WI38 (cell line): ENCODE results near the gene PLPP4.

Experiments
- H3K4me3 ChIP-seq: 2 replicates; pipeline ENCODE4 v1.5.1; 2011; ENCODE audit warnings: low read depth, mild to moderate bottlenecking, control low read depth, low read length
- TF ChIP-seq, protein P1 (sequence below): IDR thresholded peaks from 2 replicates; pipeline ENCODE4 v1.5.1; 2012; ENCODE audit warnings: low read depth, mild to moderate bottlenecking, control low read depth, low read length

The PLPP4 gene

DNA sequence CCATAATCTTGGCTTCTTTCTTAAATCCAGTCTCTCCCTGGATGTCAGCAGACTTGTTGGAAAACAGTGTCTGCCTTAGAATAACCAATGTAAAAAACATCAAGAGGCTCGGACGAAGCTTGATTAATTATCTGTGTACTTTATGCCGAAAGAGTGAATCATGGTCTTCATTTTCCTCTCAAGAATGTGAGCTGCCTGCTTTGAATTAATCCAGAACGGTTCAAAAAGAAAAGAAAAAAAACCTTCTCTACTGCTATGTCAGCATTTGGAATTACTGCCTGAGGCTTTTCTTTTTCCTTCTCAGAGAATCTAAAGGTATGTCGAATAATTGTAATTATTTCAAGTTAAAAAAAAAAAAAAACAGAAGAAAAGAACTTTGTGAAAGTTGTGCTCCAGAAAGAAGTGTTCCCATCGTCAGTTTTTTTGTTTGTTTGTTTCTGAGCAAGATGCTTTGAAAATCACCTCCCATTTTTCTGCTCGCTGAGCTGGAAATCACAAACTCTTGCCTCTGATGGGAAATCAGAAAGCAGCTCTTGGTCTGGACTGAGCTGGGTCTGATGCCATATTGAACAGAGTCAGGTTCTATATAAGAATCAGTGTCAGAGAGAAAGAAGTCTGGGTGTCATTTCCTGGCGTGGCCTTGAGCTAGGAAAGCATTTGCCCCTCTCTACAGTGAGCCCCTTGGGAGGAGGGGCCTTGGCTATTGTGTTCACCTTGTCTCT lies 20.2 kb downstream of the PLPP4 start:
- no peak overlapping the region for H3K4me3 ChIP-seq
- TF ChIP-seq, protein P1, sequence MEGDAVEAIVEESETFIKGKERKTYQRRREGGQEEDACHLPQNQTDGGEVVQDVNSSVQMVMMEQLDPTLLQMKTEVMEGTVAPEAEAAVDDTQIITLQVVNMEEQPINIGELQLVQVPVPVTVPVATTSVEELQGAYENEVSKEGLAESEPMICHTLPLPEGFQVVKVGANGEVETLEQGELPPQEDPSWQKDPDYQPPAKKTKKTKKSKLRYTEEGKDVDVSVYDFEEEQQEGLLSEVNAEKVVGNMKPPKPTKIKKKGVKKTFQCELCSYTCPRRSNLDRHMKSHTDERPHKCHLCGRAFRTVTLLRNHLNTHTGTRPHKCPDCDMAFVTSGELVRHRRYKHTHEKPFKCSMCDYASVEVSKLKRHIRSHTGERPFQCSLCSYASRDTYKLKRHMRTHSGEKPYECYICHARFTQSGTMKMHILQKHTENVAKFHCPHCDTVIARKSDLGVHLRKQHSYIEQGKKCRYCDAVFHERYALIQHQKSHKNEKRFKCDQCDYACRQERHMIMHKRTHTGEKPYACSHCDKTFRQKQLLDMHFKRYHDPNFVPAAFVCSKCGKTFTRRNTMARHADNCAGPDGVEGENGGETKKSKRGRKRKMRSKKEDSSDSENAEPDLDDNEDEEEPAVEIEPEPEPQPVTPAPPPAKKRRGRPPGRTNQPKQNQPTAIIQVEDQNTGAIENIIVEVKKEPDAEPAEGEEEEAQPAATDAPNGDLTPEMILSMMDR, result no peak

DNA sequence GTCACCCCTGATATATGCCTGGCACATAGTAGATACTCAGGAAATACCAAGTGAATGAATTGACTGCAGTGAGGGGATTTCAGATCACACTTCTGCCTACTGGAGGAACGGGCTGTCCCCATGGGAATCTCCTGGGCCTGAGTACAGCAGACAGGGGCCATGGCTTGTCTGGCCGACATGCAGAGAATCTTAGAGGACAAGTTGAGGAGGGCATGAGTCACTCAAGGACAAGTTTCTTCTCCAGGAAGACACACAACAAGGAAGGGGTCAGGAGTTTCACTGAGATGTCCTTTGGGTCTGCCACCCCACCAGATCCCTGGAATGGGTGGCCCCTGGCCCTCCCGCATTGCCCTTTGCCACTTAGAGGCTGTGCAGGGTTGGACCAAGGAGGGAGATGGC lies 20.7 kb downstream of the PLPP4 start:
- TF ChIP-seq, protein P1, result no peak
- no peak overlapping the region for H3K4me3 ChIP-seq

DNA sequence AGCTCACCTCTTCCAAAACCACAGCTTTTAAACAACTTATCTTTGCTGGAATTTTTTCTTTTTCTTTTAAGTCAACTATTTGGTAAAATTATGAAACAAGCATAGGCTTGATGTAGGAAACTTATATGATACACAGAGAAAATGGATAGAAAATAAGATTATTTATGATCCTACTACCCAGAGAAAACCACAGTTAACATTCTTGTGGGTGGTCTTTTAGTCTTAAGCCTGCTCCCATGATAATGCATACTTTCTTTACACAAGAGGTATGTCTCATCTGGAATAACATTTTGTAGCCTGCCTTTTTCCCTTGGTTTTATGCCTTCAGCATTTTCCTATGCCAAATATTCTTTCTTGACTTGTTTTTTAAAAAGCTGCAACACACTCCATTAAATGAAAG lies 21.4 kb downstream of the PLPP4 start:
- no peak overlapping the region for H3K4me3 ChIP-seq
- TF ChIP-seq, protein P1, result no peak

DNA sequence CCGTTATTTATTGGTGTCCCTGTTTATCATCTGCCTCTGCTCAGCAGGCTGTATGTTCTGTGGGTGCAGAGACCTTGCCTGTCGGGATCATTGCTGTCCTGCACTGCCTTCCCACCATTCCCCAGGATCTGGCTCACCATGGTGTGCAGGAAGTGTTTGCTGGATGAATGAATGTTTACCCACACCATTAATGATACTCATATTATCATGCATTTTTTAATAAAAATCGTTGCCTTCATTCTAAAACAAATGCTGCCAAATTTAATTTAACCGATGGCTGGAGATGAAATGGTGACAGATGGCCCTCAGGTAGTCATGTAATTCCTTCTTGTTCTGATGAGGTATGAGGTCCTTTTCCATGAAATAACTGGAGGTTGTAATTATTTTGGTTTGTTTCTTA lies 22.5 kb downstream of the PLPP4 start:
- TF ChIP-seq, protein P1, result no peak
- H3K4me3 ChIP-seq, result no peak overlapping the region

DNA sequence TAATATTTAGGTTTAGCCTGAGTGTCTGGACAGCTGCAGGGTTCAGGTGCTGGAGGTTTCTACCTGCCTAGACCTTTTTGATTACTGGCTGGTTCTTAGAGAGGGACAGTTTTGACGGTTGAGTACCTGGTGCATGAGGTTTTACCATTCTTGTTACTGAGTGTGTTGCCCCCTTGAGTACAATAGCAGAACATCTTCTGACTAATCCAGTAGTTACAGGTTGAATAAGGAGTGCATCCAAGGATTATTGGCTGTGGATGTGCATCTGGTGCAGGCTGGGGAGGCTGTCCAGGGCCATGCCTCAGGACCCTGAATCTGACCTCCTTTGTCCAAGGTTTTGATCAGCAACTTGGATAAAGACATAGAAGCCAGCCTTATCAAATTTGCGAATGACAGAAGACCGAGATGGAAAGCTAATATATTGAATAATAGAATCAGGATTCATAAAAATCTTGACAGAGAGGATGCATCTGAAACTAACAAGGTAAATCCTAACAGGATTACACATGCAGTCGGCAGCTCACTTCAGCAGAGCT lies 23.1 kb downstream of the PLPP4 start:
- TF ChIP-seq, protein P1, result no peak
- no peak overlapping the region for H3K4me3 ChIP-seq

DNA sequence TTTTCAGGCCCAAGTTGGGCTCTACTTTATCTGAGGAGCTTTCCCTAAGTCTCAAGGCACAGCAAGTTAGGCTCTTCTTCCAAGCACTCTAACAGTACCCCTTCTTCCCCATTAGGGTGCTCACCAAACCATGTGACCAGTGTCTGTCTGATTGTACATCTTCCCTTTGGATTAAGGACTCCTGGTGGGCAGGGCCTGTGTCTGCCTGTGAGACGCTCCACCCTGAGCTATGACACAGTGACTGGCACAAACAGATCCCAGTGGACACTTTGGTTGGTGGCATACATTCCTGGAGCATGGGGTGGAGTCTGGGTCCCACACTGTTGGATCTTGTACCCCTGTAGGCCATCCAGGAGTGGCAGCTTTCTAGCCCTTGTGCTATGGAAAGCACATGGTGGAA lies 23.8 kb downstream of the PLPP4 start:
- no peak overlapping the region for H3K4me3 ChIP-seq
- TF ChIP-seq, protein P1, result no peak

DNA sequence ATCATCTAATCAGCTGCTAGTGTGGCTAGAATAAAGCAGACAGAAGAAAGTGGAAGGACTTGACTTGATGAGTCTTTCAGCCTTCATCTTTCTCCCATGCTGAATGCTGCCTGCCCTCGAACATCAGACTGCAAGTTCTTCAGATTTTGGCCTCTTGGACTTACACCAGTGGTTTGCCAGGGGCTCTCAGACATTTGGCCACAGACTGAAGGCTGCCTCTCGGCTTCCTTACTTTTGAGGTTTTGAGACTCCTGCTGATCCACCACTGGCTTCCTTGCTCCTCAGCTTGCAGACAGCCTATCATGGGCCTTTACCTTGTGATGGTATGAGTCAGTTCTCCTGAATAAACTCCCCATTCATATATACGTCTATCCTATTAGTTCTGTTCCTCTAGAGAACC lies 26.0 kb downstream of the PLPP4 start:
- TF ChIP-seq, protein P1, result no peak
- H3K4me3 ChIP-seq, result no peak overlapping the region
